K562 (cell line): ENCODE measurements around the gene PHKG1. TPM values are rescaled to one million over a fixed set of nuclear protein-coding genes. Genes with fewer than 3 reads are reported as not detected.
A peak's percentile ranks its signal among the peaks of the same experiment; 100 is the strongest.

Experiments used
- FOXK1 ChIP-seq: sonication (generic); formaldehyde crosslinking; IDR thresholded peaks from 2 replicates; pipeline ENCODE4 v1.8.0; 2022; ENCODE audit warnings: missing genetic modification reagents, mild to moderate bottlenecking, borderline replicate concordance
- HDAC2 ChIP-seq: fragments of 450-650 bp; IDR thresholded peaks from 2 replicates; pipeline ENCODE4 v1.6.1; 2016; ENCODE audit warnings: mild to moderate bottlenecking
- TAF9B ChIP-seq: fragments of 450-650 bp; IDR thresholded peaks from 2 replicates; pipeline ENCODE4 v1.6.1; 2018; ENCODE audit warnings: mild to moderate bottlenecking; ENCODE audit not compliant: partially characterized antibody
- ZFX ChIP-seq: sonication (generic); formaldehyde crosslinking; IDR thresholded peaks from 2 replicates; pipeline ENCODE4 v1.8.0; 2022; ENCODE audit warnings: mild to moderate bottlenecking, missing genetic modification reagents, moderate library complexity
- polyA plus RNA-seq, 8 experiments: library from polyadenylated mRNA; depleted of rRNA in 4 of 8; stranded (reverse) in 5 of 8; unstranded in 3 of 8; fragments of >200 nt; fragmentation: Nextera tagmentation in 2 of 8; fragmentation: Illumina TruSeq in 1 of 8; extraction: Ambion mirVana in 2 of 8; extraction: Trizol in 1 of 8; gene quantifications; 2 replicates each; pipeline versions ENCODE4 v1.2.1 to v1.2.3, GENCODE V29; 2011 to 2014; ENCODE audit warnings: inconsistent platforms in 1 of 8, missing spikeins in 1 of 8
- total RNA-seq, 7 experiments: library from RNA; depleted of rRNA in 6 of 7; stranded (reverse); fragments of >200 nt in 6 of 7; fragmentation: Illumina TruSeq in 2 of 7; extraction: Trizol in 2 of 7; gene quantifications; 2 replicates each; pipeline versions ENCODE4 v1.2.1 to v1.2.3, GENCODE V29; 2011 to 2021; ENCODE audit warnings: low replicate concordance in 1 of 7
- TF ChIP-seq, protein P1 (sequence below): fragments of 450-650 bp; IDR thresholded peaks from 2 replicates; pipeline ENCODE4 v1.6.1; 2016; ENCODE audit warnings: mild to moderate bottlenecking, moderate library complexity
- TF ChIP-seq, protein P2 (sequence below): fragments of 450-650 bp; IDR thresholded peaks from 2 replicates; pipeline ENCODE4 v1.7.1; 2018; ENCODE audit warnings: mild to moderate bottlenecking, low read depth; ENCODE audit not compliant: partially characterized antibody
- TF ChIP-seq, protein P3 (sequence below): sonication (generic); formaldehyde crosslinking; IDR thresholded peaks from 2 replicates; pipeline ENCODE4 v1.9.0; 2022; ENCODE audit warnings: mild to moderate bottlenecking, missing genetic modification reagents
- TF ChIP-seq, protein P4 (sequence below): fragments of 250-450 bp; sonication (Bioruptor Pico); IDR thresholded peaks from 2 replicates; pipeline ENCODE4 v1.5.0; 2022; ENCODE audit warnings: mild to moderate bottlenecking

Gene PHKG1
- total and polyA plus RNA-seq, 9 of the 15 experiments (the other 6 are each of a cell fraction or from before 2014, with no cell fraction given): 0.10 to 0.83 (median 0.46) TPM

DNA sequence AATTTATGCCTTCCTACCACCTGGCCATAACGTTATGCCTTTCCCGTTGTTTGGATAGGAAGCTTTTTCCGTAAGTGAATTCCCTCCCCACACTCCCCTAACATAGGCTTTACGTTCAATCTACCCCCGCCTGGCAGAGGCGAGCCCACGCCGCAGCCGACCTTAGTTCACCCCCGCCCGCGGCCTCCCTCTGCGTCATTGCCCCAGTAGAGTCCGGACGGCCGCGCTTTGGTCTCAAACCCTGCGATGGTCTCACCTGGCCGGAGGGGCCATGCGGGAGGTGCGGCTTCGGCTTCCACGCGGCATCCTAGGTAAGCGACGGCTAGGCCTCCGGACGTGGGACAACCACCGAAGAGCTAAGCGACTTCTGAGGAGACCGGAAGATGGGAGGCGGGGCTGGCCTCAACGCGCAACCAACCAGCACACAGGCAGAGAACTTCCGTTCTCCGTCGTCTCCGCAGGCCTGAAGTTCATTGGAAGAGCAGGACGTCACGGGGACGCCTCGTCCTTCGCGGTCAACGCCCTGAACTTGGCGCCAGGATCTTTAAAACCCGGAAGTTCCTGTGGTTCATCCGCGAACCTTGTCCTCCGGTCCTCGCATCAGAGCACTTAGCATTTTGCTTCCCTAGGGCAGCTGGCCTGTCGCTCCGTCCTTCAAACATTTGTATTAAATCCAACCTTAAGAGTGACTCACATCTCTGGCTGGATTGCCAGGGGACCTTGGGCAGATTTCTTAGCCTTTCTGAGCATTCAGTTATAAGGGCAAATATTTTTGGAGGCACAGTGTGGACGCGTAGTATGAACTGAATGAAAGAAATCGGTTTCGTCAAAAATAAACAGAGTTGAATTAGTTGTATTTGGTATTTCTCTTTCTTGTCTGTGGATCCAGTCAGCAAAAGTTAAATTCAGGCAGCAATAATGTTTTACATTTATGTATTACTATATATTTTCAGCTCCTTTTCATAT, 13.6 kb upstream of the PHKG1 start, which contains the start of gene CHCHD2 (continued):
- TF ChIP-seq, protein P1, sequence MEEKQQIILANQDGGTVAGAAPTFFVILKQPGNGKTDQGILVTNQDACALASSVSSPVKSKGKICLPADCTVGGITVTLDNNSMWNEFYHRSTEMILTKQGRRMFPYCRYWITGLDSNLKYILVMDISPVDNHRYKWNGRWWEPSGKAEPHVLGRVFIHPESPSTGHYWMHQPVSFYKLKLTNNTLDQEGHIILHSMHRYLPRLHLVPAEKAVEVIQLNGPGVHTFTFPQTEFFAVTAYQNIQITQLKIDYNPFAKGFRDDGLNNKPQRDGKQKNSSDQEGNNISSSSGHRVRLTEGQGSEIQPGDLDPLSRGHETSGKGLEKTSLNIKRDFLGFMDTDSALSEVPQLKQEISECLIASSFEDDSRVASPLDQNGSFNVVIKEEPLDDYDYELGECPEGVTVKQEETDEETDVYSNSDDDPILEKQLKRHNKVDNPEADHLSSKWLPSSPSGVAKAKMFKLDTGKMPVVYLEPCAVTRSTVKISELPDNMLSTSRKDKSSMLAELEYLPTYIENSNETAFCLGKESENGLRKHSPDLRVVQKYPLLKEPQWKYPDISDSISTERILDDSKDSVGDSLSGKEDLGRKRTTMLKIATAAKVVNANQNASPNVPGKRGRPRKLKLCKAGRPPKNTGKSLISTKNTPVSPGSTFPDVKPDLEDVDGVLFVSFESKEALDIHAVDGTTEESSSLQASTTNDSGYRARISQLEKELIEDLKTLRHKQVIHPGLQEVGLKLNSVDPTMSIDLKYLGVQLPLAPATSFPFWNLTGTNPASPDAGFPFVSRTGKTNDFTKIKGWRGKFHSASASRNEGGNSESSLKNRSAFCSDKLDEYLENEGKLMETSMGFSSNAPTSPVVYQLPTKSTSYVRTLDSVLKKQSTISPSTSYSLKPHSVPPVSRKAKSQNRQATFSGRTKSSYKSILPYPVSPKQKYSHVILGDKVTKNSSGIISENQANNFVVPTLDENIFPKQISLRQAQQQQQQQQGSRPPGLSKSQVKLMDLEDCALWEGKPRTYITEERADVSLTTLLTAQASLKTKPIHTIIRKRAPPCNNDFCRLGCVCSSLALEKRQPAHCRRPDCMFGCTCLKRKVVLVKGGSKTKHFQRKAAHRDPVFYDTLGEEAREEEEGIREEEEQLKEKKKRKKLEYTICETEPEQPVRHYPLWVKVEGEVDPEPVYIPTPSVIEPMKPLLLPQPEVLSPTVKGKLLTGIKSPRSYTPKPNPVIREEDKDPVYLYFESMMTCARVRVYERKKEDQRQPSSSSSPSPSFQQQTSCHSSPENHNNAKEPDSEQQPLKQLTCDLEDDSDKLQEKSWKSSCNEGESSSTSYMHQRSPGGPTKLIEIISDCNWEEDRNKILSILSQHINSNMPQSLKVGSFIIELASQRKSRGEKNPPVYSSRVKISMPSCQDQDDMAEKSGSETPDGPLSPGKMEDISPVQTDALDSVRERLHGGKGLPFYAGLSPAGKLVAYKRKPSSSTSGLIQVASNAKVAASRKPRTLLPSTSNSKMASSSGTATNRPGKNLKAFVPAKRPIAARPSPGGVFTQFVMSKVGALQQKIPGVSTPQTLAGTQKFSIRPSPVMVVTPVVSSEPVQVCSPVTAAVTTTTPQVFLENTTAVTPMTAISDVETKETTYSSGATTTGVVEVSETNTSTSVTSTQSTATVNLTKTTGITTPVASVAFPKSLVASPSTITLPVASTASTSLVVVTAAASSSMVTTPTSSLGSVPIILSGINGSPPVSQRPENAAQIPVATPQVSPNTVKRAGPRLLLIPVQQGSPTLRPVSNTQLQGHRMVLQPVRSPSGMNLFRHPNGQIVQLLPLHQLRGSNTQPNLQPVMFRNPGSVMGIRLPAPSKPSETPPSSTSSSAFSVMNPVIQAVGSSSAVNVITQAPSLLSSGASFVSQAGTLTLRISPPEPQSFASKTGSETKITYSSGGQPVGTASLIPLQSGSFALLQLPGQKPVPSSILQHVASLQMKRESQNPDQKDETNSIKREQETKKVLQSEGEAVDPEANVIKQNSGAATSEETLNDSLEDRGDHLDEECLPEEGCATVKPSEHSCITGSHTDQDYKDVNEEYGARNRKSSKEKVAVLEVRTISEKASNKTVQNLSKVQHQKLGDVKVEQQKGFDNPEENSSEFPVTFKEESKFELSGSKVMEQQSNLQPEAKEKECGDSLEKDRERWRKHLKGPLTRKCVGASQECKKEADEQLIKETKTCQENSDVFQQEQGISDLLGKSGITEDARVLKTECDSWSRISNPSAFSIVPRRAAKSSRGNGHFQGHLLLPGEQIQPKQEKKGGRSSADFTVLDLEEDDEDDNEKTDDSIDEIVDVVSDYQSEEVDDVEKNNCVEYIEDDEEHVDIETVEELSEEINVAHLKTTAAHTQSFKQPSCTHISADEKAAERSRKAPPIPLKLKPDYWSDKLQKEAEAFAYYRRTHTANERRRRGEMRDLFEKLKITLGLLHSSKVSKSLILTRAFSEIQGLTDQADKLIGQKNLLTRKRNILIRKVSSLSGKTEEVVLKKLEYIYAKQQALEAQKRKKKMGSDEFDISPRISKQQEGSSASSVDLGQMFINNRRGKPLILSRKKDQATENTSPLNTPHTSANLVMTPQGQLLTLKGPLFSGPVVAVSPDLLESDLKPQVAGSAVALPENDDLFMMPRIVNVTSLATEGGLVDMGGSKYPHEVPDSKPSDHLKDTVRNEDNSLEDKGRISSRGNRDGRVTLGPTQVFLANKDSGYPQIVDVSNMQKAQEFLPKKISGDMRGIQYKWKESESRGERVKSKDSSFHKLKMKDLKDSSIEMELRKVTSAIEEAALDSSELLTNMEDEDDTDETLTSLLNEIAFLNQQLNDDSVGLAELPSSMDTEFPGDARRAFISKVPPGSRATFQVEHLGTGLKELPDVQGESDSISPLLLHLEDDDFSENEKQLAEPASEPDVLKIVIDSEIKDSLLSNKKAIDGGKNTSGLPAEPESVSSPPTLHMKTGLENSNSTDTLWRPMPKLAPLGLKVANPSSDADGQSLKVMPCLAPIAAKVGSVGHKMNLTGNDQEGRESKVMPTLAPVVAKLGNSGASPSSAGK: peak; percentile 80
- TF ChIP-seq FOXK1 (CRISPR knock-in tag) (0 out of 2 replicates have a peak, but pooled peaks have one; percentile 73), ZFX (CRISPR knock-in tag) (peak; percentile 98), TAF9B (peak; percentile 99), HDAC2 (peak; percentile 37)
- TF ChIP-seq, protein P2, sequence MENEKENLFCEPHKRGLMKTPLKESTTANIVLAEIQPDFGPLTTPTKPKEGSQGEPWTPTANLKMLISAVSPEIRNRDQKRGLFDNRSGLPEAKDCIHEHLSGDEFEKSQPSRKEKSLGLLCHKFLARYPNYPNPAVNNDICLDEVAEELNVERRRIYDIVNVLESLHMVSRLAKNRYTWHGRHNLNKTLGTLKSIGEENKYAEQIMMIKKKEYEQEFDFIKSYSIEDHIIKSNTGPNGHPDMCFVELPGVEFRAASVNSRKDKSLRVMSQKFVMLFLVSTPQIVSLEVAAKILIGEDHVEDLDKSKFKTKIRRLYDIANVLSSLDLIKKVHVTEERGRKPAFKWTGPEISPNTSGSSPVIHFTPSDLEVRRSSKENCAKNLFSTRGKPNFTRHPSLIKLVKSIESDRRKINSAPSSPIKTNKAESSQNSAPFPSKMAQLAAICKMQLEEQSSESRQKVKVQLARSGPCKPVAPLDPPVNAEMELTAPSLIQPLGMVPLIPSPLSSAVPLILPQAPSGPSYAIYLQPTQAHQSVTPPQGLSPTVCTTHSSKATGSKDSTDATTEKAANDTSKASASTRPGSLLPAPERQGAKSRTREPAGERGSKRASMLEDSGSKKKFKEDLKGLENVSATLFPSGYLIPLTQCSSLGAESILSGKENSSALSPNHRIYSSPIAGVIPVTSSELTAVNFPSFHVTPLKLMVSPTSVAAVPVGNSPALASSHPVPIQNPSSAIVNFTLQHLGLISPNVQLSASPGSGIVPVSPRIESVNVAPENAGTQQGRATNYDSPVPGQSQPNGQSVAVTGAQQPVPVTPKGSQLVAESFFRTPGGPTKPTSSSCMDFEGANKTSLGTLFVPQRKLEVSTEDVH: peak; percentile 91
- TF ChIP-seq, protein P3, sequence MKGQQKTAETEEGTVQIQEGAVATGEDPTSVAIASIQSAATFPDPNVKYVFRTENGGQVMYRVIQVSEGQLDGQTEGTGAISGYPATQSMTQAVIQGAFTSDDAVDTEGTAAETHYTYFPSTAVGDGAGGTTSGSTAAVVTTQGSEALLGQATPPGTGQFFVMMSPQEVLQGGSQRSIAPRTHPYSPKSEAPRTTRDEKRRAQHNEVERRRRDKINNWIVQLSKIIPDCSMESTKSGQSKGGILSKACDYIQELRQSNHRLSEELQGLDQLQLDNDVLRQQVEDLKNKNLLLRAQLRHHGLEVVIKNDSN (CRISPR knock-in tag): peak; percentile 80
- TF ChIP-seq, protein P4, sequence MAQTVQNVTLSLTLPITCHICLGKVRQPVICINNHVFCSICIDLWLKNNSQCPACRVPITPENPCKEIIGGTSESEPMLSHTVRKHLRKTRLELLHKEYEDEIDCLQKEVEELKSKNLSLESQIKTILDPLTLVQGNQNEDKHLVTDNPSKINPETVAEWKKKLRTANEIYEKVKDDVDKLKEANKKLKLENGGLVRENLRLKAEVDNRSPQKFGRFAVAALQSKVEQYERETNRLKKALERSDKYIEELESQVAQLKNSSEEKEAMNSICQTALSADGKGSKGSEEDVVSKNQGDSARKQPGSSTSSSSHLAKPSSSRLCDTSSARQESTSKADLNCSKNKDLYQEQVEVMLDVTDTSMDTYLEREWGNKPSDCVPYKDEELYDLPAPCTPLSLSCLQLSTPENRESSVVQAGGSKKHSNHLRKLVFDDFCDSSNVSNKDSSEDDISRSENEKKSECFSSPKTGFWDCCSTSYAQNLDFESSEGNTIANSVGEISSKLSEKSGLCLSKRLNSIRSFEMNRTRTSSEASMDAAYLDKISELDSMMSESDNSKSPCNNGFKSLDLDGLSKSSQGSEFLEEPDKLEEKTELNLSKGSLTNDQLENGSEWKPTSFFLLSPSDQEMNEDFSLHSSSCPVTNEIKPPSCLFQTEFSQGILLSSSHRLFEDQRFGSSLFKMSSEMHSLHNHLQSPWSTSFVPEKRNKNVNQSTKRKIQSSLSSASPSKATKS (CRISPR knock-in tag): no peak
